DMS79 (cell line): ENCODE data around the gene ZDHHC22.

ENCODE experiments used
- DNase-seq: peaks from one replicate; lab custom pipeline; 2025; lab: John Stamatoyannopoulos, UW

ZDHHC22 gene

GRCh38 chr14:77157740-77158139, 16.1 kb upstream of the ZDHHC22 start:
- no peak for DNase-seq

- DNase-seq = no peak
These were observed 13.5 kb upstream of the ZDHHC22 start for GRCh38 chr14:77155083-77155482.

- no peak for DNase-seq
These were observed 12.8 kb upstream of the ZDHHC22 start for GRCh38 chr14:77154421-77154820.

GRCh38 chr14:77153802-77154201, 12.2 kb upstream of the ZDHHC22 start:
- no peak for DNase-seq

DNA sequence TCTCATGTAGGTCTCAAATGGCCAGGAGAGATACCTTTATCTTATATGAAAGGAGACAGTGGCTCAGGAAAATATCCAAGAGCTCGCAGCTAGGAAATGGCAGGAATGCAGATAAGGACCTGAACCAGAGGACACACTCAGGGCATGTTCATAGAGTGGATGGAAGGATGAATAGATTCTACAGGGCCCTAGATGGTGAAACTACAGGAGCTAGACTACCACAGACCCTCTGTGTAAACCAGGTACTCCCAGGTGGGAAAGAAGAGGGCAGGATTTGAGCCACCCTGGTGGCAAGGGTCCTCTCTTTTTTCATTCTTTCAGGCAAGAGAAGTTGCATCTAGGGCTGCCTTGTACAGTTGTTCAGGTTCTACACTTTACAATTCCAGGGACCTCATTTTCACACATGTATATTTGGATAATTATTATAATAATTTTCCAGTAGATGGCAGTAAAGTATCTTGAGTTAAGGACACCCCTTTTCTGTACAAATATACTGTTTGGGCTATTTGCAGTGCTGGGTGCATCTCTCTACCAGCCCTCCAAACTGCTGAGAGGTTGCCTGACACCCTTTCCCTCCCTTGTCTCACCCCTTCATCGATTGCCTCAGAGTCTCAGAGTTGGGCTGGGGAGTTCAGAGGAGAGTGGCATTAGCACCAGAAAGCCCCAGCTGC, 10.5 kb upstream of the ZDHHC22 start:
- DNase-seq = peak; percentile 68

DNA sequence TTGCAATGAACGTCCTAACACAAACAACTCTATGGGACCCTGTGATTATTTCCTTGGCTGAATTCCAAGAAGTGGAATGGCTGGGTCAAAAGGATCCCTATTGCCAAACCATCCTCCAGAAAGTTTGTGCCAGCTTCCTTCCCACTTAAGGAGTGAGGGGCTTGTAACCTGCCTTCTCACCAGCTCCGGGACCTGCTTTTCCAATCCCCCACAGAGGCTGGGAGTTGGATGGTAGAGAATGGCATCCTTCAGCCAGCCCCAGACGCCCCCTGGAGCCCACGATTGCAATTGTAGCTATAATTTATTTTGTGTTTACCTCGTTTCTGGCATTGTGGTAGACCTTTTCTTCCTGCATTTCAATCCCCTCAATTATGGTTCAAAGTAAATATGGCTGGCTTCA, 9.7 kb upstream of the ZDHHC22 start:
- DNase-seq = peak; percentile 18

DNA sequence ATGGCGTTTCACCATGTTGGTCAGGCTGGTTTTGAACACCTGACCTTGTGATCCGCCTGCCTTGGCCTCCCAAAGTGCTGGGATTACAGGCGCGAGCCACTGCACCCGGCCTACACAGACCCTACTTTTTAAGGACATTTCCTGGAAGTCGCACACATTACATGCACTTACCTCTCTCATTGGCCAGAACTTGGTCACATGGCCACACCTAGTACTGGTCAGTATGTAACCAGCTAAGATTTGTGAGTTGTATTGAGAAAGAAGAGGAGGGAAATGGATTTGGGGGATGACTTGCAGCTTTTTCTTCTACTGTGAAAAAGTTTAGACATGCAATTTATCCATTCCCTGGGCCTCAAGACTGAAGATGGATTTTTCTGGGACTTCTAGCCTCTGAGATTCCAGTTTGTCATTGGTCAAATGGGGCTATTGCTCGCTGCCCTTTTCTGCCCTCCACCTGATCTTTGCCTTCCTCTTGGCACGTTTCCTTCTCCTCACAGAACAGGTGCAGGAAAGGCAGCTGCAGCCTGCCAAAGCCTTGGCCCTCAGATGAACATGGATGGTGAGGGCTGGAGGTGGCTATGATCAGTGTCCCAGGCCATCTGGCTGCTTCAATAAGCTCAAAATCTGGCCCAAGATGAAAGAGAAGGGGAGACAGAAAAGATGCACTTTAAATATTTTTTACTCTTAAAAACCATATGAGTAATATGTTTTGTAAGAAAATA, 7.1 kb upstream of the ZDHHC22 start:
- DNase-seq = peak; percentile 31

GRCh38 chr14:77145975-77146740, 4.6 kb upstream of the ZDHHC22 start:
- no peak for DNase-seq

DNA sequence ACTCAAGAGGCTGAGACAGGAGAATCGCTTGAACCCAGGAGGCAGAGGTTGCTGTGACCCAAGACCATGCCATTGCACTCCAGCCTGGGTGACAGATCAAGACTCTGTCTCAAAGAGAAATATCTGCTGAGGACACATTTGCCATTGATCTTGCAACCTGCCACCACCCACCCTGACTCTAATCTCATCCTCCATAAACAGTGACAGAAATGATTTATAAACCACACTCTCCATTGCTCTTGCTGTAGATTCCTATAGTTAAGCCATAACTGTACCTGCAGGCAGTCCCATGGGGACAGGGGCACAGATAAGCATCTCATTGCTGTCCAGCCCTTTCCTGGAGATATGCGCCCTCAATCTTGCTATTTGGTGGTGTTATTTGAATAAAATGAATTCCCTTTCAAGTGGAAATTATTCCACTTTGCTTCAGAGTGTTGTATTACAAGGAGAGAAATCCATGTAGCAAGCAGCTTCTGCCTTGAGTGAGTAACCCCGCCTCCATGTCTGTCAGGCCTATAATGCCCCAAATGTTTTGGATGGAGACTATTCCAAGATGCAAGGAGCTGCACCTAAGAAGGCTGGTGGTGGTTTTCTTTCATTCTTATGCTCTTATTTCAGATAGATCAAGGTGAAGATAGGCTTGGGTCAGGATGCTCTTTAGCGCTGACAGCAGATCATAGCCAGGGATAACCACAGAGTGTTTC, 3.0 kb upstream of the ZDHHC22 start:
- DNase-seq = peak; percentile 59

DNA sequence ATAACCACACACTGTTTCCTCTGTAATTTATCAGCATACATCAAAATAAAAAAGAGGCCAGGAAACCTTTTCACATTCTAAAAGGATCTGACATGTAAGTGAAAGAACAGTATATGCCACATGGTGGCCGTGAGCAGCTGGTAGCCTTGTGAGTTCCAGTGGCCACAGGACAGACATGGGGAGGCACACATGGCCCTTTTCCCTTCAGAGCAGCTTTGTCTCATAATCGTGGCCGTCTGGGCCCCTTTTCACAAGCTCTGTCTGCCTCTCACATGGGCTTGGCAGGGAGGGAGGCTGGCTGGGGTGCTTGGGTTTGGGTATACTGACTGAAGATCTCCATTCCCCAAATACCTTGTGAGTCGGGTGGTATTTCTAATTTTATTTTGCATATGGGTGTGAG, 1.5 kb upstream of the ZDHHC22 start:
- no peak for DNase-seq

- DNase-seq = no peak
These were observed 612 bp upstream of the ZDHHC22 start for GRCh38 chr14:77142005-77142800.

- peak; percentile 21 for DNase-seq
These were observed 1.0 kb downstream of the ZDHHC22 start for GRCh38 chr14:77140359-77141213.

- peak; percentile 42 for DNase-seq
These were observed 1.8 kb downstream of the ZDHHC22 start for GRCh38 chr14:77139540-77140358.

GRCh38 chr14:77139022-77139421, 2.6 kb downstream of the ZDHHC22 start:
- no peak for DNase-seq

DNA sequence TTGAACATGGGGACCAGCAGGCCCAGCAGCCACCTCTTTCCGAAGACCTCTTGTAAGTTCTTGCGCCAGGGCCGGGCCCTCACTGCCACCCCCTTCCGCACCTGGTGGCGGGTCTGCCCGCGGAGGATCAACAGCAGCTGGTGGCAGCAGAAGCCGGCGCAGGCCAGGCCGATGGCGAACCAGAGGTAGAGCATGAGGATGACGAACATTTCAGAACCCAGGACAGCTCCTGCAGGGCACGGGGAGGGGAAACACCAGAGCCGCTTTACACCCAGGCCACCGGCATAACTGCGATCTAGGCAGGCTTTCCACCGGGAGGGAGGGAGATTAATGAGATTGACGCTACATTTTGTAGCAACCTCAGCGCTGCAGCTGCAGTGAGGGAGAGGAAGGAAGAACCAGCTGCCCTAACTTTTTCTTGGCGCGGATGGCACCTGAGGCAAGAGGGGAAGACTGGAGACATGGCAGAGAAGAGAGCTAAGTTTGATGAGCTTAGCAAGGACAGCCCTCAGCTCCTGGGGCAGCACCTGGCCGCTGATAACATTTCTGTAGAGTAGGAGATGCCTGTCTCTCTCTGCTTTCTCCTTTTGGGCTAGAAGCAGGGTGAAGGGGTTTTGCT, 7.8 kb downstream of the ZDHHC22 start:
- DNase-seq = no peak

GRCh38 chr14:77131871-77132486, 9.6 kb downstream of the ZDHHC22 start:
- DNase-seq = no peak

DNA sequence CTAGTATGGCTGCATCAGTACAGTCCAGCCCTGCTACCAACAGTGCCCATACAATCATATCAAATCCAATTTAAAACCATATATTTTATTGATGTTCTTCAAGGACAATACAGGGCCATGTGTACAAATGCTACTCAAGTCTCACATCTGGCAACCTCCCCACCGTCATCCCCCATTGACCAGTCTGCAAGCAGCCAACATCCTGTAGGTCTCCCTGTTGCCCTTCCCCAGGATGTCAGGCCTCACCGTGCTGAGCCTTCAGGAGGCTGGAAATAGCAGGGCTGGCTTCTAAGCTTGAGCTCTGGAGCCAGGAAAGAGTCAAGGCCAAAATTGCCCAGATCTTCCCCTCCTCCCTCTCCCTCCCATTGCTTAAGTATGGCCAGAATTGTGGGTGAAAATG, 10.4 kb downstream of the ZDHHC22 start:
- no peak for DNase-seq

DNA sequence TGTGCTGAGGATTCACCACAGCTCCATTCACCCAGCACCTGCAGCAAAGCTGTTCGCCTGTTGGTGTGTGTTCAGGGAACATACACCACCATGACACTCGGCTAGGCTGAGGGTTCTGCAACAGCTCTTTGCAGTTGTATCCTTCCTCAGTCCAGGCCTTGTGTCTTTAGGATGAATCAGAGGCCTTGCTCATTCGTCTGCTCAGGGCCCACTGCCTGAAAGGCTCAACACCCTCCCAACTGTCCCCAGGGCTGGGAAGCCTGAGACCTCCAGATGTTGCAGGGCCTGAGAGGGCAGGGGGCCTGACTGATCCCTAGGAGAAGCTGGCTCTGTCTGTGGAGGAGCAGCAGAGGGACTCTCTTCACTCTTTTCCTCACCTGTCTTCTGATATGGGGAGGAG, 11.2 kb downstream of the ZDHHC22 start:
- DNase-seq = no peak

GRCh38 chr14:77128414-77128891, 13.1 kb downstream of the ZDHHC22 start:
- DNase-seq = peak; percentile 89
